ENCODE measurements around the gene REEP6. TPM values are rescaled to one million over a fixed set of nuclear protein-coding genes. Genes with fewer than 3 reads are reported as not detected.

The REEP6 gene
- polyA plus RNA-seq, 3 donors: 0.51 to 1.8 (median 0.81) TPM

- H3K27me3 Mint-ChIP-seq (ENCODE audit: low read depth in 3 of 3): peaks cover 65 to 91% (median 69%) of the 10 kb centered on the region in 3 donors
These were observed 43.0 kb upstream of the REEP6 start for GRCh38 chr19:1447944-1448343.

More at GRCh38 chr19:1447944-1448343, 43.0 kb upstream of the REEP6 start:
- H3K27ac ChIP-seq (ENCODE audit: low read depth in 1 of 2, low read length in 2 of 2): no peak overlapping the region
- Mint-ChIP-seq H3K9me3 (peaks cover 0 to 28% (median 15%) of the 10 kb centered on the region in 7 donors), H3K36me3 (peaks cover 0 to 7% of the 10 kb centered on the region in 2 donors), H3K27ac (no peak overlapping the region), H3K4me3 (peak overlapping the region in 1 of 2 donors; percentile 87), H3K4me1 (peaks cover 15% of the 10 kb centered on the region)
- H2AFZ ChIP-seq (ENCODE audit: insufficient read depth, low read depth, low read length, poor library complexity, severe bottlenecking): no peak overlapping the region
- no peak overlapping the region for H3K4me3 ChIP-seq (replicated peaks in 1 of 3; ENCODE audit: low read depth in 2 of 3, low read length in 3 of 3)
- no peaks in the 10 kb centered on the region for H3K79me2 ChIP-seq (ENCODE audit: insufficient read depth, low read length)
- WGBS (ENCODE audit: insufficient coverage): 75% methylated on average over 6 of the region's 9 CpGs
- peaks cover 14 to 32% of the 10 kb centered on the region in 2 donors for H3K4me1 ChIP-seq (ENCODE audit: control insufficient read depth in 1 of 2, insufficient read depth in 2 of 2, low read length in 2 of 2)
- H3K4me2 ChIP-seq (replicated peaks; ENCODE audit: extremely low read depth, low read length, poor library complexity, severe bottlenecking): no peak overlapping the region
- intact Hi-C loops (cut with micrococcal nuclease): loop anchor here in 1 of 2 donors (10.0 kb wide), 1 partner anchor 67 kb away; the partner anchor contains the start of gene ADAMTSL5
- no peak for DNase-seq
- no peak for TF ChIP-seq CTCF (IDR thresholded peaks at IDR 0.05)
- no peak overlapping the region for H3K9ac ChIP-seq (ENCODE audit: insufficient read depth, low read length, poor library complexity, severe bottlenecking)
- peaks cover 45 to 79% of the 10 kb centered on the region in 2 donors for H3K27me3 ChIP-seq (ENCODE audit: control insufficient read depth in 2 of 2, insufficient read depth in 2 of 2, low read length in 2 of 2)
- H4K20me1 ChIP-seq (ENCODE audit: insufficient read depth, low read length): peaks cover 42% of the 10 kb centered on the region
- H3K9me3 ChIP-seq (replicated peaks in 1 of 2; ENCODE audit: control insufficient read depth in 1 of 2, insufficient read depth in 1 of 2, low read length in 2 of 2): peaks cover 0 to 23% of the 10 kb centered on the region in 2 donors
- no peaks in the 10 kb centered on the region for H3K36me3 ChIP-seq (replicated peaks in 1 of 2; ENCODE audit: control insufficient read depth in 1 of 2, insufficient read depth in 2 of 2, low read length in 2 of 2)
